ENCODE measurements around the gene PLCD3. TPM values are rescaled to one million over a fixed set of nuclear protein-coding genes. Genes with fewer than 3 reads are reported as not detected.

Gene PLCD3
- total and polyA plus RNA-seq, 2 of the 8 experiments (the other 6 are each of a cell fraction or from before 2014, with no cell fraction given) = 26.5 to 48.1 TPM

- TF ChIP-seq SUZ12 (IDR thresholded peaks at IDR 0.05; ENCODE audit: low read length) = no peak; the same call in 1 of the 2 replicates
- TF ChIP-seq POLR2A (IDR thresholded peaks at IDR 0.05; ENCODE audit: control extremely low read depth in 1 of 2, low read depth in 2 of 2, low read length in 2 of 2) = no peak
- TF ChIP-seq SP2 (IDR thresholded peaks at IDR 0.05; ENCODE audit: low read length) = no peak
- 0 out of 2 replicates have a peak, but pooled peaks have one; percentile 5 for TF ChIP-seq BACH1 (IDR thresholded peaks at IDR 0.05; ENCODE audit: low read length)
- TF ChIP-seq KDM5A (IDR thresholded peaks at IDR 0.05; ENCODE audit: low read length) = 0 out of 2 replicates have a peak, but pooled peaks have one; percentile 1
- no peak; the same call in 1 of the 2 replicates for TF ChIP-seq SP4 (IDR thresholded peaks at IDR 0.05; ENCODE audit: low read length)
- no peak for TF ChIP-seq NRF1 (IDR thresholded peaks at IDR 0.05; ENCODE audit: low read depth, low read length)
- TF ChIP-seq POU5F1 (IDR thresholded peaks at IDR 0.05; ENCODE audit: low read depth, low read length) = no peak
- 0 out of 2 replicates have a peak, but pooled peaks have one; percentile 48 for TF ChIP-seq YY1 (IDR thresholded peaks at IDR 0.05; ENCODE audit: low read depth, low read length)
- no peak for TF ChIP-seq CHD1 (IDR thresholded peaks at IDR 0.05; ENCODE audit: low read depth, low read length)
- TF ChIP-seq GTF2F1 (IDR thresholded peaks at IDR 0.05; ENCODE audit: borderline replicate concordance, low read depth, low read length) = no peak
- TF ChIP-seq BRCA1 (IDR thresholded peaks at IDR 0.05; ENCODE audit: low read depth, low read length) = no peak
- peak; percentile 72 for TF ChIP-seq TEAD4 (IDR thresholded peaks at IDR 0.05; ENCODE audit: low read depth, low read length)
- no peak for TF ChIP-seq USF2 (IDR thresholded peaks at IDR 0.05; ENCODE audit: low read length)
- no peak for TF ChIP-seq CBX8 (IDR thresholded peaks at IDR 0.05; ENCODE audit: borderline replicate concordance, low read depth, low read length)
- TF ChIP-seq JUN (IDR thresholded peaks at IDR 0.05; ENCODE audit: low read depth, low read length) = no peak
- no peak for TF ChIP-seq SIX5 (IDR thresholded peaks at IDR 0.05; ENCODE audit: low read depth, low read length)
- TF ChIP-seq TAF1 (IDR thresholded peaks at IDR 0.05; ENCODE audit: low read depth, low read length) = peak; percentile 66
- TF ChIP-seq FOSL1 (IDR thresholded peaks at IDR 0.05; ENCODE audit: insufficient read depth, low read depth, low read length) = no peak
- TF ChIP-seq BCL11A (IDR thresholded peaks at IDR 0.05; ENCODE audit: low read depth in 2 of 2, low read length in 2 of 2) = no peak
- TF ChIP-seq ASH2L (IDR thresholded peaks at IDR 0.05; ENCODE audit: low read length) = no peak
- TF ChIP-seq SRF (IDR thresholded peaks at IDR 0.05; ENCODE audit: low read depth, low read length) = no peak
- TF ChIP-seq EGR1 (IDR thresholded peaks at IDR 0.05; ENCODE audit: borderline replicate concordance, low read depth, low read length) = no peak
- TF ChIP-seq CTBP2 (IDR thresholded peaks at IDR 0.05; ENCODE audit: borderline replicate concordance, insufficient read depth, insufficient read length, low read length) = no peak
- 0 out of 2 replicates have a peak, but pooled peaks have one; percentile 18 for TF ChIP-seq JUND (IDR thresholded peaks at IDR 0.05; ENCODE audit: low read length)
- TF ChIP-seq TCF12 (IDR thresholded peaks at IDR 0.05; ENCODE audit: low read depth, low read length) = no peak
- peak; percentile 61; the same call in 1 of the 2 replicates for TF ChIP-seq GABPA (IDR thresholded peaks at IDR 0.05; ENCODE audit: borderline replicate concordance, insufficient read depth, low read length)
Measured at GRCh38 chr17:45149037-45149668, 16.8 kb upstream of the PLCD3 start (continued).
